Heart left ventricle (tissue), 16 donors: ENCODE data around the gene IQSEC1. TPM values are rescaled to one million over a fixed set of nuclear protein-coding genes. Genes with fewer than 3 reads are reported as not detected.

Experiments used
- ATAC-seq, 4 donors: fragments of 200-7000 bp; cut with Tn5 transposase; one replicate each; pipeline ENCODE4 v1.9.1; 2020 to 2022; ENCODE audit warnings: moderate library complexity in 4 of 4, mild to moderate bottlenecking in 3 of 4, moderate number of reproducible peaks in 1 of 4
- DNase-seq, 5 donors: peaks; one replicate each; pipeline ENCODE4 v3.0.0-alpha.2; 2020
- H3K27ac ChIP-seq, 12 donors: fragments of 200-600 bp; sonication (generic) in 4 of 12; one replicate each; pipeline versions ENCODE4 v1.5.0 to v1.8.0; 2016 to 2022; ENCODE audit warnings: mild to moderate bottlenecking in 2 of 12
- H3K27me3 ChIP-seq, 9 donors: fragments of 200-600 bp; sonication (generic) in 2 of 9; one replicate each; pipeline versions ENCODE4 v1.5.1 to v1.8.0; 2016 to 2022; ENCODE audit warnings: mild to moderate bottlenecking in 3 of 9
- H3K36me3 ChIP-seq, 9 donors: fragments of 200-600 bp; sonication (generic) in 2 of 9; one replicate each; pipeline versions ENCODE4 v1.5.0 to v1.8.0; 2018 to 2022; ENCODE audit warnings: mild to moderate bottlenecking in 2 of 9
- H3K4me1 ChIP-seq, 12 donors: fragments of 200-600 bp; sonication (generic) in 4 of 12; one replicate each; pipeline versions ENCODE4 v1.5.0 to v1.8.0; 2016 to 2022; ENCODE audit warnings: mild to moderate bottlenecking in 3 of 12
- H3K4me3 ChIP-seq, 12 donors: fragments of 200-600 bp; sonication (generic) in 4 of 12; one replicate each; pipeline versions ENCODE4 v1.5.0 to v1.8.0; 2017 to 2022; ENCODE audit warnings: mild to moderate bottlenecking in 9 of 12, moderate library complexity in 4 of 12
- H3K9me3 ChIP-seq, 12 donors: fragments of 200-600 bp; sonication (generic) in 4 of 12; one replicate each; pipeline versions ENCODE4 v1.5.0 to v1.8.0; 2016 to 2022; ENCODE audit warnings: mild to moderate bottlenecking in 1 of 12
- CTCF ChIP-seq, 12 donors: fragments of 200-600 bp; sonication (generic) in 4 of 12; IDR thresholded peaks; one replicate each; pipeline versions ENCODE4 v1.5.0 to v1.8.0; 2018 to 2022; ENCODE audit warnings: antibody characterized with exemption in 12 of 12, mild to moderate bottlenecking in 5 of 12
- POLR2A ChIP-seq, 2 donors: fragments of 450-650 bp; IDR thresholded peaks; one replicate each; pipeline ENCODE4 v1.6.1; 2017; ENCODE audit warnings: antibody characterized with exemption in 2 of 2, mild to moderate bottlenecking in 2 of 2, moderate library complexity in 2 of 2
- WGBS, 4 donors: extraction: QIAGEN DNeasy Blood & Tissue Kit in 2 of 4; methylation state at CpG; one replicate each; pipeline versions ENCODE4 v1.1.5 to v1.1.7; 2013 to 2018; 5-methylcytosine and 5-hydroxymethylcytosine counted together
- intact Hi-C, 10 donors: fragments of 100-400 bp; cut with DNase I; formaldehyde crosslinking; loops; one replicate each; pipeline versions ENCODE4 v1.11.1 to v1.14.2; 2022
- polyA plus RNA-seq, 2 donors: library from polyadenylated mRNA; stranded (reverse); fragments of 200-250 nt; gene quantifications; one replicate each; pipeline ENCODE4 v1.2.3, GENCODE V29; 2013
- total RNA-seq, 9 donors: library from RNA; depleted of rRNA in 2 of 9; stranded (reverse); fragments of >200 nt in 2 of 9; fragmentation: NEBNext Ultra II Directional in 3 of 9; extraction: Animal tissue kit (Norgen Biotek cat#: 25700) in 3 of 9; gene quantifications; one replicate each; pipeline versions ENCODE4 v1.1.0 to v1.2.4, GENCODE V29; 2016 to 2023
- donor health status: ischemic (EF 13 %, LVEDD 7.1; RV severe dilation, severe dysfunction).
- donor health status: healthy with polysubstance abuse.
- donor health status: DM: no; HTN: yes; CAD: no.
- donor health status: DM: no; HTN: no; CAD: no.
- donor health status: ischemic (EF 25% LVEDD 6.9; RV normal size, moderate dysfunction).
- donor health status: ischemic (EF 25% LVEDD 5.7; RV mildly dilated, moderate dysfunction).
- donor health status: healthy.
- donor health status: DM: yes; HTN: yes; CAD: no.
- donor health status: ischemic (EF 35%, LVEDD 5.7; RV mildly dilated, moderate dysfunction).
- donor health status: nonischemic (EF 11% LVEDD 7.7; RV severe dilation, severe dysfunction).
- donor health status: DM: yes; HTN: yes; CAD: no.
- donor health status: PGD.
- donor health status: ischemic (EF 29% LVEDD 5.4; RV normal size, mild dysfunction).
- donor health status: nonischemic (EF 23%, LVEDD 6.1; RV moderate dilation, normal function).

Gene IQSEC1
- total and polyA plus RNA-seq, 11 donors, result 28.8 to 79.1 (median 62.2) TPM

GRCh38 chr3:12911881-12912415 lies 161.3 kb downstream of the IQSEC1 start:
- WGBS, 4 donors, result 63 to 78% (median 72%) methylated on average over 13 to 15 of the region's 15 CpGs
- peak in 3 of 5 donors; percentile 38 to 67 (median 56) for DNase-seq
- TF ChIP-seq CTCF (IDR thresholded peaks at IDR 0.05) (no peak), POLR2A (IDR thresholded peaks at IDR 0.05) (no peak)
- Histone ChIP-seq H3K4me1 (peaks cover 0 to 24% (median 5%) of the 10 kb centered on the region in 12 donors), H3K27ac (peak overlapping the region in 1 of 12 donors; percentile 38), H3K4me3 (no peak overlapping the region), H3K27me3 (no peaks in the 10 kb centered on the region), H3K9me3 (no peaks in the 10 kb centered on the region), H3K36me3 (peaks cover 0 to 99% (median 95%) of the 10 kb centered on the region in 9 donors)
- intact Hi-C loops, result loop anchor here in 1 of 10 donors (10.0 kb wide), 1 partner anchor 63 kb away; no protein-coding TSS in a partner anchor
- ATAC-seq, result peak; percentile 28 to 82 (median 57)

GRCh38 chr3:12910356-12911099 lies 162.7 kb downstream of the IQSEC1 start:
- Histone ChIP-seq H3K9me3 (no peaks in the 10 kb centered on the region), H3K4me3 (no peak overlapping the region), H3K27me3 (no peaks in the 10 kb centered on the region), H3K36me3 (peaks cover 0 to 100% (median 96%) of the 10 kb centered on the region in 9 donors), H3K27ac (no peak overlapping the region), H3K4me1 (peaks cover 0 to 38% (median 9%) of the 10 kb centered on the region in 12 donors)
- ATAC-seq (no peak), DNase-seq (peak in 2 of 5 donors; percentile 15 to 34)
- no peak for TF ChIP-seq CTCF (IDR thresholded peaks at IDR 0.05)
- TF ChIP-seq POLR2A (IDR thresholded peaks at IDR 0.05), result no peak
- 88 to 91% (median 91%) methylated on average over 8 of the region's 8 CpGs for WGBS, 4 donors
- intact Hi-C loops, result loop anchor here in 1 of 10 donors (10.0 kb wide), 1 partner anchor 64 kb away; no protein-coding TSS in a partner anchor

GRCh38 chr3:12909710-12910109 lies 163.5 kb downstream of the IQSEC1 start:
- Histone ChIP-seq H3K4me3 (no peak overlapping the region), H3K4me1 (peaks cover 0 to 46% (median 14%) of the 10 kb centered on the region in 12 donors), H3K27ac (no peak overlapping the region), H3K9me3 (no peaks in the 10 kb centered on the region), H3K27me3 (no peaks in the 10 kb centered on the region), H3K36me3 (peaks cover 0 to 99% (median 96%) of the 10 kb centered on the region in 9 donors)
- intact Hi-C loops, result loop anchor here in 3 of 10 donors (5.0 to 10.0 kb wide), 3 partner anchors 65 to 365 kb away; partner anchors contain the start of gene MKRN2OS (in 1 of the 3)
- WGBS, 4 donors, result 90 to 95% (median 91%) methylated on average over 5 to 7 of the region's 7 CpGs
- TF ChIP-seq CTCF (IDR thresholded peaks at IDR 0.05) (no peak), POLR2A (IDR thresholded peaks at IDR 0.05) (no peak)
- DNase-seq (peak in 2 of 5 donors; percentile 23 to 48), ATAC-seq (no peak)

- Histone ChIP-seq H3K27ac (no peak overlapping the region), H3K4me1 (peaks cover 0 to 54% (median 22%) of the 10 kb centered on the region in 12 donors), H3K9me3 (no peaks in the 10 kb centered on the region), H3K27me3 (no peaks in the 10 kb centered on the region), H3K36me3 (peaks cover 0 to 100% (median 93%) of the 10 kb centered on the region in 9 donors), H3K4me3 (no peak overlapping the region)
- DNase-seq, result peak in 2 of 5 donors; percentile 17 to 40
- no peak for TF ChIP-seq POLR2A (IDR thresholded peaks at IDR 0.05)
- no peak for TF ChIP-seq CTCF (IDR thresholded peaks at IDR 0.05)
- WGBS, 4 donors, result 86 to 96% (median 93%) methylated on average over 7 of the region's 7 CpGs
- intact Hi-C loops, result loop anchor here in 2 of 10 donors (5.0 to 10.0 kb wide), 2 partner anchors 73 to 364 kb away; partner anchors contain the start of gene MKRN2OS (in 1 of the 2)
- no peak for ATAC-seq
Observed at GRCh38 chr3:12908859-12909258, 164.4 kb downstream of the IQSEC1 start.
